MM.1S (cell line): Measurements from ENCODE around the gene ZBTB49.

Experiments
- CTCF ChIP-seq: fragments of 300-600 bp; sonication (generic); IDR thresholded peaks from 2 replicates; pipeline ENCODE4 v1.5.1; 2016; ENCODE audit warnings: antibody characterized with exemption, low read length, mixed read lengths
- EZH2phosphoT487 ChIP-seq: fragments of 300-600 bp; sonication (generic); IDR thresholded peaks from 2 replicates; pipeline ENCODE4 v1.6.1; 2018; ENCODE audit warnings: antibody characterized with exemption, low read length

- TF ChIP-seq CTCF (no peak), EZH2phosphoT487 (no peak)
These were observed 33.9 kb downstream of the ZBTB49 start for GRCh38 chr4:4323705-4324534.
